IMR-90 (cell line): ENCODE results near the gene CA9. TPM values are rescaled to one million over a fixed set of nuclear protein-coding genes. Genes with fewer than 3 reads are reported as not detected.

Experiments used
- ATAC-seq: fragments of 200-7000 bp; cut with Tn5 transposase; 2 replicates; pipeline ENCODE4 v1.9.1; 2020; ENCODE audit warnings: low read depth, mild to moderate bottlenecking, moderate library complexity
- BruUV-seq: library from RNA; stranded (reverse); fragments of 400-500 nt; replicated peaks from 2 replicates; lab custom pipeline; 2021; lab: Mats Ljungman, UMichigan
- CTCF ChIA-PET: fragments of 300-600 bp; formaldehyde crosslinking; extraction: SDS; loops from one replicate; lab custom pipeline; 2021; ENCODE audit warnings: antibody characterized with exemption; lab: Yijun Ruan, JAX
- POLR2A ChIA-PET: fragments of 300-600 bp; sonication (Branson Sonifier 250); formaldehyde crosslinking; loops from one replicate; lab custom pipeline; 2022; ENCODE audit warnings: antibody characterized with exemption; ENCODE audit not compliant: unreplicated experiment; lab: Charles Lee
- DNase-seq: peaks from one replicate; pipeline ENCODE4 v3.0.0; 2013
- H2AFZ ChIP-seq: replicated peaks from 2 replicates; pipeline ENCODE3; 2013; ENCODE audit warnings: low read length, mild to moderate bottlenecking; ENCODE audit not compliant: poor library complexity
- H2AK5ac ChIP-seq: 2 replicates; pipeline ENCODE4 v1.6.1; 2013; ENCODE audit warnings: low read depth, low read length, inconsistent platforms
- H2AK9ac ChIP-seq: replicated peaks from 2 replicates; pipeline ENCODE3; 2013; ENCODE audit warnings: mild to moderate bottlenecking, low read depth, low read length, moderate library complexity; ENCODE audit not compliant: poor library complexity
- H2BK120ac ChIP-seq: 2 replicates; pipeline ENCODE4 v1.6.1; 2013; ENCODE audit warnings: low read depth, low read length, inconsistent platforms
- H2BK15ac ChIP-seq: 3 replicates; pipeline ENCODE4 v1.6.1; 2013; ENCODE audit warnings: low read depth, low read length, inconsistent platforms
- H2BK20ac ChIP-seq: 2 replicates; pipeline ENCODE4 v1.6.1; 2013; ENCODE audit warnings: low read depth, mild to moderate bottlenecking, inconsistent platforms, low read length, moderate library complexity
- H2BK5ac ChIP-seq: 2 replicates; pipeline ENCODE4 v1.6.1; 2013; ENCODE audit warnings: mild to moderate bottlenecking, low read depth, low read length, inconsistent platforms; ENCODE audit not compliant: poor library complexity, severe bottlenecking
- H3K14ac ChIP-seq: replicated peaks from 2 replicates; pipeline ENCODE4 v1.6.1; 2013; ENCODE audit warnings: low read depth, low read length, inconsistent platforms
- H3K18ac ChIP-seq: 2 replicates; pipeline ENCODE4 v1.6.1; 2013; ENCODE audit warnings: low read depth, low read length, control low read depth
- H3K23ac ChIP-seq: 2 replicates; pipeline ENCODE4 v1.6.1; 2013; ENCODE audit warnings: low read depth, low read length, inconsistent platforms
- H3K27ac ChIP-seq: 2 replicates; pipeline ENCODE4 v1.5.1; 2013; ENCODE audit warnings: mild to moderate bottlenecking, control low read depth, low read length; ENCODE audit not compliant: insufficient read depth
- H3K27me3 ChIP-seq: 2 replicates; pipeline ENCODE4 v1.6.1; 2013; ENCODE audit warnings: low read length; ENCODE audit not compliant: control insufficient read depth, insufficient read depth
- H3K36me3 ChIP-seq: 2 replicates; pipeline ENCODE4 v1.6.1; 2013; ENCODE audit warnings: low read length, mixed read lengths; ENCODE audit not compliant: control insufficient read depth, insufficient read depth
- H3K4ac ChIP-seq: 2 replicates; pipeline ENCODE4 v1.6.1; 2013; ENCODE audit warnings: low read depth, low read length, inconsistent platforms
- H3K4me1 ChIP-seq: 2 replicates; pipeline ENCODE4 v1.6.1; 2013; ENCODE audit warnings: low read length, mixed read lengths; ENCODE audit not compliant: control insufficient read depth, insufficient read depth
- H3K4me2 ChIP-seq: 2 replicates; pipeline ENCODE4 v1.6.1; 2013; ENCODE audit warnings: low read depth, mild to moderate bottlenecking, control low read depth, low read length, moderate library complexity
- H3K4me3 ChIP-seq: 2 replicates; pipeline ENCODE4 v1.5.1; 2013; ENCODE audit warnings: low read depth, mild to moderate bottlenecking, control low read depth, low read length, moderate library complexity; ENCODE audit not compliant: insufficient read depth
- H3K56ac ChIP-seq: 2 replicates; pipeline ENCODE4 v1.6.1; 2013; ENCODE audit warnings: low read length, inconsistent platforms; ENCODE audit not compliant: insufficient read depth; ENCODE audit errors: extremely low read depth
- H3K79me1 ChIP-seq, 2 experiments: 2 replicates each; pipeline ENCODE4 v1.6.1; 2013; ENCODE audit warnings: low read length in 2 of 2, inconsistent platforms in 1 of 2, low read depth in 1 of 2
- H3K9ac ChIP-seq: 2 replicates; pipeline ENCODE4 v1.6.1; 2013; ENCODE audit warnings: low read depth, low read length, control low read depth
- H3K9me1 ChIP-seq: 2 replicates; pipeline ENCODE4 v1.6.1; 2013; ENCODE audit warnings: low read length, inconsistent platforms; ENCODE audit not compliant: insufficient read depth
- H3K9me3 ChIP-seq: 2 replicates; pipeline ENCODE4 v1.6.1; 2013; ENCODE audit warnings: low read length; ENCODE audit not compliant: control insufficient read depth, insufficient read depth
- H4K20me1 ChIP-seq: 2 replicates; pipeline ENCODE4 v1.6.1; 2013; ENCODE audit warnings: low read length, inconsistent platforms; ENCODE audit not compliant: insufficient read depth
- H4K5ac ChIP-seq: 2 replicates; pipeline ENCODE4 v1.6.1; 2013; ENCODE audit warnings: mild to moderate bottlenecking, low read depth, low read length, control low read depth
- H4K8ac ChIP-seq, 2 experiments: 2 replicates each; pipeline ENCODE4 v1.6.1; 2013; ENCODE audit warnings: low read depth in 2 of 2, low read length in 2 of 2, control low read depth in 1 of 2, inconsistent platforms in 1 of 2
- H4K91ac ChIP-seq: 2 replicates; pipeline ENCODE4 v1.6.1; 2013; ENCODE audit warnings: low read depth, low read length, inconsistent platforms; ENCODE audit not compliant: insufficient read depth
- POLR2A ChIP-seq: IDR thresholded peaks from 2 replicates; pipeline ENCODE4 v1.6.1; 2012; ENCODE audit warnings: mild to moderate bottlenecking, low read depth, low read length
- WGBS, 2 experiments: methylation state at CpG; one replicate each; pipeline versions ENCODE4 v1.1.5 to v1.1.7; 2013; ENCODE audit warnings: missing lambda C conversion rate in 2 of 2; ENCODE audit not compliant: insufficient read length in 1 of 2; ENCODE audit errors: extremely low coverage in 2 of 2; 5-methylcytosine and 5-hydroxymethylcytosine counted together
- dilution Hi-C: fragments of 300-500 bp; cut with HindIII; formaldehyde crosslinking; loops from one replicate; pipeline ENCODE4 v1.14.3; 2018; ENCODE audit warnings: low sequenced_read_pairs; ENCODE audit not compliant: unreplicated experiment
- in situ Hi-C: fragments of 300-500 bp; cut with MboI; formaldehyde crosslinking; loops from 3 replicates; pipeline ENCODE4 v1.14.3; 2019; ENCODE audit warnings: low sequenced_read_pairs, inconsistent platforms, mixed read lengths
- intact Hi-C: fragments of 100-400 bp; cut with micrococcal nuclease; formaldehyde crosslinking; loops from 2 replicates; pipeline ENCODE4 v1.10.0; 2022
- polyA plus RNA-seq, 3 experiments: library from polyadenylated mRNA; depleted of rRNA; stranded (reverse); fragments of >200 nt; gene quantifications; 2 replicates each; pipeline ENCODE4 v1.2.3, GENCODE V29; 2012; ENCODE audit warnings: low replicate concordance in 1 of 3
- total RNA-seq: library from RNA; depleted of rRNA; stranded (reverse); fragments of >200 nt; gene quantifications from 2 replicates; pipeline ENCODE4 v1.2.3, GENCODE V29; 2012

CA9 gene
- total and polyA plus RNA-seq, 2 of the 4 experiments (the other 2 are of a cell fraction): 0.54 to 3.9 TPM

- Histone ChIP-seq H2BK20ac (no peak overlapping the region), H2BK15ac (no peak overlapping the region), H3K4ac (no peak overlapping the region), H3K9me1 (peaks cover 4% of the 10 kb centered on the region; the same call in 1 of the 2 replicates), H2AK5ac (no peak overlapping the region), H3K9me3 (no peaks in the 10 kb centered on the region), H2BK5ac (peak overlapping the region; percentile 37), H3K36me3 (no peaks in the 10 kb centered on the region), H3K4me1 (peaks cover 15% of the 10 kb centered on the region; the same call in 1 of the 2 replicates), H3K4me2 (no peak overlapping the region), H3K27me3 (no peaks in the 10 kb centered on the region), H3K23ac (no peak overlapping the region), H4K8ac (no peak overlapping the region), H2AK9ac (no peak overlapping the region), H2AFZ (no peak overlapping the region), H3K79me1 (no peaks in the 10 kb centered on the region), H2BK120ac (no peak overlapping the region), H3K56ac (no peak overlapping the region), H3K14ac (no peak overlapping the region), H3K27ac (peak overlapping the region; percentile 35; the same call in 1 of the 2 replicates), H3K4me3 (no peak overlapping the region), H4K5ac (no peak overlapping the region), H3K9ac (no peak overlapping the region), H4K91ac (no peak overlapping the region), H3K18ac (no peak overlapping the region), H4K20me1 (no peaks in the 10 kb centered on the region)
- ChIA-PET POLR2A (no interaction called here), CTCF (no interaction called here)
- dilution Hi-C loops (no loop called here), intact Hi-C loops (loop anchor here (10.0 kb wide), 2 partner anchors 162 to 168 kb away; partner anchors contain the start of genes HINT2 and SPAG8), in situ Hi-C loops (loop anchor here (10.0 kb wide), 1 partner anchor 148 kb away; no protein-coding TSS in a partner anchor)
- no peak for DNase-seq
- no peak for TF ChIP-seq POLR2A
- no peak for ATAC-seq
- 100% methylated on average over 1 of the region's 8 CpGs; no CpG with 5 or more reads in 1 of the 2 experiments for WGBS, 2 experiments
- BruUV-seq: no TSS peak
Observed at GRCh38 chr9:35652829-35653209, 20.9 kb upstream of the CA9 start.
